Keratinocyte (primary cell): ENCODE measurements around the gene DENND2A. TPM values are rescaled to one million over a fixed set of nuclear protein-coding genes. Genes with fewer than 3 reads are reported as not detected.

Experiments used
- DNase-seq: peaks from one replicate; pipeline ENCODE4 v3.0.0-alpha.2; 2011; ENCODE audit warnings: low read depth, missing footprints, low spot score
- FAIRE-seq: peaks from 2 replicates; lab custom pipeline; 2011; peaks lifted over from hg19 to GRCh38; lab: Jason Lieb, UNC
- H2AFZ ChIP-seq: 2 replicates; pipeline ENCODE4 v1.6.0; 2012; ENCODE audit warnings: low read length, control low read depth, inconsistent platforms; ENCODE audit not compliant: control insufficient read depth
- H3K27ac ChIP-seq: 2 replicates; pipeline ENCODE4 v1.5.1; 2011; ENCODE audit warnings: low read length; ENCODE audit not compliant: control insufficient read depth, insufficient read depth
- H3K27me3 ChIP-seq: 3 replicates; pipeline ENCODE4 v1.6.0; 2011; ENCODE audit warnings: low read length; ENCODE audit not compliant: control insufficient read depth, insufficient read depth; ENCODE audit errors: extremely low read depth
- H3K36me3 ChIP-seq, 2 experiments: 2 replicates in 1 of 2; 3 replicates in 1 of 2; pipeline ENCODE4 v1.5.1; 2011; ENCODE audit warnings: low read length in 2 of 2, mild to moderate bottlenecking in 1 of 2; ENCODE audit not compliant: control insufficient read depth in 2 of 2, insufficient read depth in 2 of 2; ENCODE audit errors: extremely low read depth in 1 of 2
- H3K4me1 ChIP-seq: 3 replicates; pipeline ENCODE4 v1.5.1; 2011; ENCODE audit warnings: low read length; ENCODE audit not compliant: control insufficient read depth, insufficient read depth; ENCODE audit errors: extremely low read depth
- H3K4me2 ChIP-seq: 3 replicates; pipeline ENCODE4 v1.6.0; 2011; ENCODE audit warnings: low read depth, low read length; ENCODE audit not compliant: control insufficient read depth, insufficient read depth; ENCODE audit errors: extremely low read depth
- H3K4me3 ChIP-seq, 3 experiments: fragments of 200-600 bp in 1 of 3; sonication (generic) in 1 of 3; 2 replicates in 2 of 3; 3 replicates in 1 of 3; pipeline ENCODE4 v1.5.1; 2011 to 2016; ENCODE audit warnings: low read length in 3 of 3, mild to moderate bottlenecking in 3 of 3, control low read depth in 2 of 3, inconsistent platforms in 1 of 3, low read depth in 1 of 3, mixed read lengths in 1 of 3, mixed run types in 1 of 3, moderate library complexity in 1 of 3; ENCODE audit not compliant: control insufficient read depth in 2 of 3, insufficient read depth in 2 of 3; ENCODE audit errors: extremely low read depth in 1 of 3
- H3K79me2 ChIP-seq: 2 replicates; pipeline ENCODE4 v1.6.0; 2012; ENCODE audit warnings: low read length; ENCODE audit not compliant: control insufficient read depth, insufficient read depth
- H3K9ac ChIP-seq: 3 replicates; pipeline ENCODE4 v1.6.0; 2011; ENCODE audit warnings: low read length; ENCODE audit not compliant: control insufficient read depth, insufficient read depth; ENCODE audit errors: extremely low read depth
- H3K9me1 ChIP-seq: 3 replicates; pipeline ENCODE4 v1.6.0; 2011; ENCODE audit warnings: low read length; ENCODE audit not compliant: control insufficient read depth, insufficient read depth; ENCODE audit errors: extremely low read depth
- H3K9me3 ChIP-seq: 2 replicates; pipeline ENCODE4 v1.5.1; 2012; ENCODE audit warnings: low read depth, low read length; ENCODE audit not compliant: control insufficient read depth
- H4K20me1 ChIP-seq: 3 replicates; pipeline ENCODE4 v1.6.0; 2011; ENCODE audit warnings: low read length; ENCODE audit not compliant: control insufficient read depth, insufficient read depth; ENCODE audit errors: extremely low read depth
- EZH2 ChIP-seq: IDR thresholded peaks from one replicate; pipeline ENCODE4 v1.6.1; 2012; ENCODE audit warnings: inconsistent platforms, mild to moderate bottlenecking, low read length, moderate library complexity
- dilution Hi-C: fragments of 300-500 bp; cut with MboI; formaldehyde crosslinking; loops from one replicate; pipeline ENCODE4 v1.7.0; 2020; ENCODE audit warnings: low sequenced_read_pairs; ENCODE audit not compliant: extremely low pct_ligation_motif_present
- polyA plus RNA-seq, 5 experiments: library from polyadenylated mRNA; depleted of rRNA in 3 of 5; stranded (reverse) in 3 of 5; stranded (forward) in 1 of 5; unstranded in 1 of 5; fragments of >200 nt; gene quantifications; 1 replicate in 1 of 5; 2 replicates in 3 of 5; 3 replicates in 1 of 5; pipeline versions ENCODE4 v1.2.1 to v1.2.3, GENCODE V29; 2011 to 2012; ENCODE audit warnings: missing spikeins in 2 of 5, low read depth in 1 of 5, low replicate concordance in 1 of 5
- TF ChIP-seq, protein P1 (sequence below), 3 experiments: IDR thresholded peaks in 1 of 3; conservative IDR thresholded peaks in 1 of 3; optimal IDR thresholded peaks in 1 of 3; 2 replicates in 2 of 3; 3 replicates in 1 of 3; pipeline versions ENCODE3 to v1.5.1; 2011; ENCODE audit warnings: low read length in 3 of 3, mild to moderate bottlenecking in 3 of 3, moderate library complexity in 2 of 3, control low read depth in 1 of 3, inconsistent platforms in 1 of 3; ENCODE audit not compliant: insufficient read depth in 2 of 3; ENCODE audit errors: extremely low read depth in 1 of 3

The DENND2A gene
- polyA plus RNA-seq, 1 donor (not counting 4 experiments of a cell fraction or from before 2014, with no cell fraction given) = 1.8 TPM

GRCh38 chr7:140639366-140640053 is 1.1 kb downstream of the DENND2A start:
- FAIRE-seq (peak; percentile 59), DNase-seq (no peak)
- peak overlapping the region; percentile 0 for H3K27ac ChIP-seq
- no peaks in the 10 kb centered on the region for H3K36me3 ChIP-seq
- H3K9me3 ChIP-seq = no peaks in the 10 kb centered on the region
- no peaks in the 10 kb centered on the region for H4K20me1 ChIP-seq
- peak overlapping the region; percentile 79 for H3K4me2 ChIP-seq
- peaks cover 4% of the 10 kb centered on the region for H3K79me2 ChIP-seq
- H3K9me1 ChIP-seq = no peaks in the 10 kb centered on the region
- H3K4me3 ChIP-seq = peak overlapping the region; percentile 41 to 59 (median 52)
- peaks cover 12% of the 10 kb centered on the region for H3K4me1 ChIP-seq
- H2AFZ ChIP-seq = peak overlapping the region; percentile 73
- H3K9ac ChIP-seq = peak overlapping the region; percentile 62
- TF ChIP-seq, protein P1, sequence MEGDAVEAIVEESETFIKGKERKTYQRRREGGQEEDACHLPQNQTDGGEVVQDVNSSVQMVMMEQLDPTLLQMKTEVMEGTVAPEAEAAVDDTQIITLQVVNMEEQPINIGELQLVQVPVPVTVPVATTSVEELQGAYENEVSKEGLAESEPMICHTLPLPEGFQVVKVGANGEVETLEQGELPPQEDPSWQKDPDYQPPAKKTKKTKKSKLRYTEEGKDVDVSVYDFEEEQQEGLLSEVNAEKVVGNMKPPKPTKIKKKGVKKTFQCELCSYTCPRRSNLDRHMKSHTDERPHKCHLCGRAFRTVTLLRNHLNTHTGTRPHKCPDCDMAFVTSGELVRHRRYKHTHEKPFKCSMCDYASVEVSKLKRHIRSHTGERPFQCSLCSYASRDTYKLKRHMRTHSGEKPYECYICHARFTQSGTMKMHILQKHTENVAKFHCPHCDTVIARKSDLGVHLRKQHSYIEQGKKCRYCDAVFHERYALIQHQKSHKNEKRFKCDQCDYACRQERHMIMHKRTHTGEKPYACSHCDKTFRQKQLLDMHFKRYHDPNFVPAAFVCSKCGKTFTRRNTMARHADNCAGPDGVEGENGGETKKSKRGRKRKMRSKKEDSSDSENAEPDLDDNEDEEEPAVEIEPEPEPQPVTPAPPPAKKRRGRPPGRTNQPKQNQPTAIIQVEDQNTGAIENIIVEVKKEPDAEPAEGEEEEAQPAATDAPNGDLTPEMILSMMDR (optimal IDR thresholded peaks at IDR 0.05 in 1 of 3, IDR thresholded peaks at IDR 0.05 in 1 of 3, conservative IDR thresholded peaks at IDR 0.05 in 1 of 3; ENCODE audit: extremely low read depth in 1 of 3, insufficient read depth in 2 of 3, low read length in 3 of 3) = no peak
- no peak for TF ChIP-seq EZH2
- dilution Hi-C loops = no loop called here
- no peaks in the 10 kb centered on the region for H3K27me3 ChIP-seq

DNA sequence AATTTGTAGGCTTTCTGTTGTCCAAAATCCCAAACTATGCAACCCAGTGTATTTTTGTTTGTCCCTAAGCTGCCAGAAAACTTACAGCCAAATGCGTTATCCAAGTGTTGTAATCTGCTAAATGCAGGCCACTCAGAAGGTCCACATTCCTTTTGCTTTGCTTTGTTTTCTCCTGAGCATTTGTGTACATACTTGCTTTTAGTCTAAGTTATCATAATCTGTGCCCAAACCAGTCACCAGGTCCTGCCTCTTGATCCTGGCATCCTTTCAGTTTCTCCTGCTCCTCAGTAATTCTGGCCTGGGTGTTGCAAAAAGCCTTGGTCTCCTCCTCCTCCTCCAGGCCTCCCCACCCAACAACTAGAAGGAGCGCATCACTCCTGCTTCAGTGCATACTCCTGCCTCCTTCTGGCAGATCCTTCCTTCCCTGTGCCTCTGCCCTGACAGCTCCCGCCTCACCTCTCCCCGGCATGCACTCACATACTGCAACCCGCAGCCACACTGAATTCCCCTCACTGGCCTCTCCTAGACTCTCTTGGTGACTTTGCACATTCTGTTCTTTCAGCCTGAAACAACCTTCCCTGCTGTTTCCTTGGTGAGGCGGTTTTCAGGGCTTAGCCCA is 2.3 kb downstream of the DENND2A start:
- FAIRE-seq (peak; percentile 63), DNase-seq (no peak)
- H3K36me3 ChIP-seq = no peaks in the 10 kb centered on the region
- H3K9me3 ChIP-seq = no peaks in the 10 kb centered on the region
- H3K9ac ChIP-seq = peak overlapping the region; percentile 22
- peaks cover 4% of the 10 kb centered on the region for H3K79me2 ChIP-seq
- H3K4me1 ChIP-seq = peaks cover 12% of the 10 kb centered on the region
- no peaks in the 10 kb centered on the region for H3K9me1 ChIP-seq
- no peaks in the 10 kb centered on the region for H3K27me3 ChIP-seq
- no peak overlapping the region for H2AFZ ChIP-seq
- TF ChIP-seq, protein P1 (optimal IDR thresholded peaks at IDR 0.05 in 1 of 3, IDR thresholded peaks at IDR 0.05 in 1 of 3, conservative IDR thresholded peaks at IDR 0.05 in 1 of 3; ENCODE audit: extremely low read depth in 1 of 3, insufficient read depth in 2 of 3, low read length in 3 of 3) = peak; percentile 34 to 86 (median 47)
- TF ChIP-seq EZH2 = no peak
- H4K20me1 ChIP-seq = no peaks in the 10 kb centered on the region
- H3K27ac ChIP-seq = no peak overlapping the region
- dilution Hi-C loops = no loop called here
- peak overlapping the region; percentile 27 for H3K4me2 ChIP-seq
- no peak overlapping the region for H3K4me3 ChIP-seq
